ENCODE data around the gene TTBK1.

DNA sequence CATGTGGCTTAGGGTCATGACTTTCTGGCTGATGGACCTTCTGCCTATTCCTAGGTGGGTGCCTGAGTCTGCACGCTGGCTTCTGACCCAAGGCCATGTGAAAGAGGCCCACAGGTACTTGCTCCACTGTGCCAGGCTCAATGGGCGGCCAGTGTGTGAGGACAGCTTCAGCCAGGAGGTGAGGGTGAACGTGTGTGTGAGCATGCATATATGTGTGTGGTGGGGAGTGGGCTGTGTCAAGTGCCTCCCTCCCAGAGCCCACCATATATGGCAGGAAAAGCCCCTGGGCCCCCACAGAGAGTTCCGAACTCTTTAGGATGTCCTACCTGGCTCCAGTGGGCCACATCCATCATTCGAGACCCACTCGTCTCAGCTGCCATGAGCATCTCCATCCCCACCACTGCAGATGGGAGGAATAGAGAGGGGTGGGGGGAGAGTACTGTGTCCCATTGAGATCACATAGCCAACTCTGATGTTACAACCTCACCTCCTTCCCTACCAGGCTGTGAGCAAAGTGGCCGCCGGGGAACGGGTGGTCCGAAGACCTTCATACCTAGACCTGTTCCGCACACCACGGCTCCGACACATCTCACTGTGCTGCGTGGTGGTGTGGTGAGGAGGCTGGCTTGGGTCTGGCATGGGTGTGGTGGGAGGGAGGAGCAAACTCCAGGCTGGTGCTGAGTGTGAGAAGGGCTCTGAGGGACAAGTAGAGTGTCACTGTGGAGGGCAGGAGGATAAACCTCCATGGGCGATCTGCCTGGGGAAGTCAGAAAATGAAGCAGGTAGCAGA is 58.0 kb downstream of the TTBK1 start:
- TF ChIP-seq, protein P1, sequence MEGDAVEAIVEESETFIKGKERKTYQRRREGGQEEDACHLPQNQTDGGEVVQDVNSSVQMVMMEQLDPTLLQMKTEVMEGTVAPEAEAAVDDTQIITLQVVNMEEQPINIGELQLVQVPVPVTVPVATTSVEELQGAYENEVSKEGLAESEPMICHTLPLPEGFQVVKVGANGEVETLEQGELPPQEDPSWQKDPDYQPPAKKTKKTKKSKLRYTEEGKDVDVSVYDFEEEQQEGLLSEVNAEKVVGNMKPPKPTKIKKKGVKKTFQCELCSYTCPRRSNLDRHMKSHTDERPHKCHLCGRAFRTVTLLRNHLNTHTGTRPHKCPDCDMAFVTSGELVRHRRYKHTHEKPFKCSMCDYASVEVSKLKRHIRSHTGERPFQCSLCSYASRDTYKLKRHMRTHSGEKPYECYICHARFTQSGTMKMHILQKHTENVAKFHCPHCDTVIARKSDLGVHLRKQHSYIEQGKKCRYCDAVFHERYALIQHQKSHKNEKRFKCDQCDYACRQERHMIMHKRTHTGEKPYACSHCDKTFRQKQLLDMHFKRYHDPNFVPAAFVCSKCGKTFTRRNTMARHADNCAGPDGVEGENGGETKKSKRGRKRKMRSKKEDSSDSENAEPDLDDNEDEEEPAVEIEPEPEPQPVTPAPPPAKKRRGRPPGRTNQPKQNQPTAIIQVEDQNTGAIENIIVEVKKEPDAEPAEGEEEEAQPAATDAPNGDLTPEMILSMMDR (IDR thresholded peaks at IDR 0.05) = no peak
- TF ChIP-seq POLR2A (IDR thresholded peaks at IDR 0.05) (no peak), POLR2AphosphoS5 (IDR thresholded peaks at IDR 0.05) (no peak)

All from upper lobe of left lung (tissue), 4 donors.